AG20443 (cell line): ENCODE data around the gene MED13L.
"Not testable (repeated sequence)": the region's sequence is repeated elsewhere in the genome, so short reads cannot be mapped to it uniquely, and the experiment has no call there.

Source experiments
- DNase-seq: peaks from one replicate; pipeline ENCODE4 v3.0.0; 2012; ENCODE audit warnings: low spot score, mixed read lengths

MED13L gene

DNA sequence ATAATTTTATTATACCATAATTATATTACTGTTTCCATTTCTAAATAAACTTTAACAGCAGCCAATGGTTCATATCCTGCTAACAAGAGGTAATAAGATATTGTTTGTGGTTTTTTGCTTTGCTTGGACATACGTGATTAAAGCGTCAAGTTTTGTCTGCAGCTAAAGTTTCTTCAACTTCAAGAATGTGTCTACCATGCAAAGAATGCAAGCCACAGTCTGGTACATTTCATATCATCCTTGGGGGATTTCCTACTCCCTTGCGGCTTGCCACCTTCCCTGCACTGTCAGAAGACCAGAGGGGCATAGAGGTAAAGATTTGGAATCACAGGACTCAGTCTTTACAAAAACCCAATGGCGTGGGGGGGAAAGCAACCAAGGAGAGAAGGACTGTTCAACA lies 125.2 kb downstream of the MED13L start:
- no peak for DNase-seq

DNA sequence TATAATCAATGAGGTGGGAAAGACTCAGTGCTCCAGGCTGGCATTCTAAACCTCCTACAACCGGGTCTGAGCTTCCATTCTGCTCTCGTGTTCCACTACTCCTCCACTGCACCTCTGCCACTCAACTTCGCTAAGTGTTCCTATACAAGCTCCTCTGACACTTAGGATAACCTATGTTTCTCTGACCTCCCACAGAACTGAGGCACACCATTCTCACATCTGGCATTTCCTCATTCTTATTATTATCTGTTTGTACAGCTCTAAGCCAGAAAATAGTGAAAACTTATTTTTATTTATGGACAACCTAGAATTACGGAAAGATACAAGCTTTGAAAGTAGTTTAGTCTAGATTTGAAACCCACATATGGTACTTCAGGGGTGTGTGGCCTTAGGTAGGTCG lies 127.0 kb downstream of the MED13L start:
- no peak for DNase-seq

GRCh38 chr12:116150001-116150400 lies 127.5 kb downstream of the MED13L start:
- DNase-seq = no peak

DNA sequence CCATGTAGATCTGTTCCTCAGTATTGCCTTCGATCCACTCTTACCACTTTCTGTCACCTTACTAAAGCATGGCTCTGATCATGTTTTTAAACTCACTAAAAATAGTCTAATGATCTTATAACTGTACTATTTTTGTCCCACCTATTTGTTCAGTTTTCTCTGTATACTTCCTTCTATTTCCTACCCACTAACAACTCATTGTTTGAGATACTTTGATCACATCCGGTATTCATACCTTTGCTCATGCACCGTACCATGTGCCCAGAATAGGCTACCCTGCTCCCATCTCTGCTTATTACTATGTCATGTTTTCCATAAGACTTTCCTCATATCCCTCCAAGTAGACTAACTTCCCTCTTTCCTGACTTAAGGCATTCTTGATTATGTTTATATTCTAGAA lies 128.6 kb downstream of the MED13L start:
- no peak for DNase-seq

GRCh38 chr12:116146386-116146785 lies 131.1 kb downstream of the MED13L start:
- no peak for DNase-seq

GRCh38 chr12:116145451-116145850 lies 132.0 kb downstream of the MED13L start:
- no peak for DNase-seq

DNA sequence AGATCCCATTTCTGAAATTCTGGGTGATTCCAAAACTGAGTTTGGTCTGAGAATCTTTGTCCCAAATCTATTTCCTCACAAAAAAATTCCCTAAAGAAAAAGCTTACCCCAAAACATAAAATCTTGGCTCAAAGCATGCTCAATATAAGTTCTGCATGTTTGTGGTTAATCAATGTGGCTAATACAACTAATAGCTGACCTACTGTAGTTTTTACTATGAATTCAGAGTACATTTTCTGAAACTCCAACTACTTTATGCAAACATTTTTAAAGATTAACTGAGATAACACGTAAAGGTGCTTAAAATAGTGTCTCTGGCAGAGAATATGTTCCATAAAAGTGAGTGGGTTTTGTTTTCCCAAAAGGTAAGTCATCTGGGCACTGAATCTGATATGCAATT lies 133.1 kb downstream of the MED13L start:
- no peak for DNase-seq

DNA sequence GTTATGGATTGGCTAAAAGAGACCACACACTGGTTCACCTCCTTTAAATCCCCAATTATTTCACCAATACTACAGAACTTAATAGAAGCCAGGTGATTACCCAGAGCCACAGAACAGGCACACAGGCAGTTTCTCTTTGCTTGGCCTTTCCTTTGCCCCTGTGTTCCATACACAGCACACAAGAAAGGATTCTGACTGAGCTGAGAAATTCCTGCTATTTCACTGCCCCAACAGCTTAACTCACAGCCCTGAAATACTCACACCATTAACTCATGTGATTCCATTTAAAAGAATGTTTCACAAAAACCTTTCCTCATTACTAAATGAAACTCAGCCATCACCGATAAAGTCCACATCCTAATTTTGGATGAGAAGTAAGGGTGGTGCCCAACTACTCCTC lies 133.6 kb downstream of the MED13L start:
- DNase-seq = peak; percentile 64

- DNase-seq = no peak
Observed at GRCh38 chr12:116142936-116143898, 134.3 kb downstream of the MED13L start.

DNA sequence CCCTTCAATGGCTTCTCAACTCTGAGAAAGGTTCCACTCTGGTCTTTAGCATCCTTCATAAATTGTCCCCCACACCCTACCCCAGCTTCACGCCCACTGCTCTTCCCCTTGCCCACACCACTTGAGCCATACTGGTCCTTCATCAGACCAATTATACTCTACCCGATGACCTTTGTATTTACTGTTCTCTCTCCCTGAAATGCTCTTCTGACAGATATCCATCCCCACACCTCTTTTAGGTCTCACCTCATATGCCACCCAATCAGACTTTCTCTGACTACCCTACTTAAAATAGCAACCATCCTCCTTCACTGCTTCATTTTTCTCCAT lies 135.7 kb downstream of the MED13L start:
- DNase-seq = no peak

DNA sequence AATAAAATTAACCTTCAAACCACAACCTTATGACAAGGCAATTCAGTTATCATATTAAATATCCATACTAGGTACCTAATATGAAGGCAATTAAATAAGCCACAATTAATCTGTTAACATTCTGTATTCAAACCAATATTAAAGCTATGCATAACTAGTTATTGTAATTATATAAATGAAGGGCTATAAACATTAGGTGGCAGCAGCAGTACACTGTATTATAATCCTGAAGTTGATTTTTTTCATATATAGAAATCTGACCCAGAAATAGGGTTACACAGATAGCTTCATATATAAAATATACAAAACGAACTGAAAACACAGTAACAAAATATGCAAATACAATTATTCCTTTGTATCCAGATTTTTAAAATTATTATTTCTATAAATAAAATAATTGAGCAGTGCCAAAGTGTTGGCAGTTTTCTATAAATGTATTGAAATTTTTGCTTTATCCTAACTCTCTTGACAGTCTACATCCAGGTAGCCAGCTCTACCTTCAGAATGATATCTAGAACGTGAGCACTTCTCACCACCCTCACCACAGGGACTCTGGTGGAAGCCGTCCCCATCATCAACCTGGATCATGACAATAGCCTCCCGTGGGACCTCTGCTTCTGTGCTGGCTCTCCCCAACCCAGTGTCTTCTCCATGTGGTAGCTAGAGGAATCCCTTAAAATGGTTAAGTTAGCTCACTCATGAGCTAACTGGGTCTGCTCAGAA lies 136.2 kb downstream of the MED13L start:
- no peak for DNase-seq

DNA sequence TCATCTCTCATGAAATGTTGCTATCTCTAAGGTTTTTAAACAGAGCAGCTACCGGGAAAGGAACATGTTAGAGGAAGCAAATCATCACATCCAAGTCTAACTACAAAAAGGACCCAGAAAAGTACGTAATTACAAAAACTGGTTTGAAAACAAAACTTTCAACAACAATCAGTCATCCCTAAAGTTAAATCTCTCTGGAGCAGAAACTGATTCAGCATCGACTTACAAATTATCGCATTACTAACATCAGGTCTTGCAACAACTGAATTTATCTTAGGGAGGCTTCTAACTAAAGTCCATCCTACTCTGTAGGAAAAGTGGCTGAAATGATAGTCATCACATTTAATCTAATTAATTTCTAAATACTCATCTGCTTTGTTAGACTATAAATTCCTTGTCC lies 137.0 kb downstream of the MED13L start:
- DNase-seq = no peak

GRCh38 chr12:116138781-116139180 lies 138.7 kb downstream of the MED13L start:
- no peak for DNase-seq

DNA sequence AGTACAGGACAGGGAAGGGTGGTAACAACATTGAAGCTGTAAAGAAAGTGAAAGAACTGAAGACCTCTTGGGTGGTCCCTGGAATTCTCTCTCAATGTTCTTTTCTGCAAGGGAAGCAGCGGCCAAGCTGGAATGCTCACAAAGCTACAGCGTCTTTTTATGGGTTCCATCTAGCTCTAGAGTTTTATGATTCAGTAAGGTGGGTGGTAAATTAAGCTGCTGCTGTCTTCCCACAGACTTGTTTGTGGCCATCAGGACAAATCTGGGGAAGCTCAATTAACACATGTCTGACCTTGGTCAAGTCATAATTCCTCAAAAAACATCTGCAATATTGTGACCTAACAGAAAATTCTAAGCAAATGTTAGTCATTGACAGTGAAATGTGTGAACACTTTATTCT lies 139.1 kb downstream of the MED13L start:
- no peak for DNase-seq

GRCh38 chr12:116137318-116137717 lies 140.2 kb downstream of the MED13L start:
- no peak for DNase-seq

- no peak for DNase-seq
Observed at GRCh38 chr12:116136340-116136739, 141.2 kb downstream of the MED13L start.

- DNase-seq = no peak
Observed at GRCh38 chr12:116135209-116135930, 142.1 kb downstream of the MED13L start.

DNA sequence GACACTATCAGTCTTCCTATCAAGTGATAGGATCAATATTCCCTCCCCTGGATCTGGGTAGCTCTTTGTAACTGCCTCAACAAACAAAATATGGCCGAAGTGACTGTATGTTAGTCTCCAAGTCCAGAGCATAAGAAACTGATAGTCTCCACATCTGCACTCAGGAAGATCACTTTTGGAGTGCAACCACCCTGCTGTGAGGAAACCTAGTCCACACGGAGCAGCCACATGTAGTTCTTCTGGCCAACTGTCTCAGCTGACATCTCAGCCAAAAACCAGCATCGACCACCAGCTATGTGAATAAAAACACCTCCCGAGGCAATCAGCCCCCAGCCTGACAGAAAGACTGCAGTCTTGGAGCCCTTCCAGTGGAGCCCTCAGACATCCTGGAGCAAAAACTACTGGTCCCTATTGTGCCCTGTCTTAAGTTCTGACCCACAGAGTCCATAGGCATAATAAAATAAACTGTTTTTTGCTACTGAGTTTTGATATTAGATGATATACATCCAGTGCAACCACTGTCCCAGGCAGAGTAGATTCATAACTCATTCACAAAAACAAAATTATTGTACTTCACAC lies 143.8 kb downstream of the MED13L start:
- DNase-seq = no peak

GRCh38 chr12:116133149-116133548 lies 144.3 kb downstream of the MED13L start:
- DNase-seq = no peak

DNA sequence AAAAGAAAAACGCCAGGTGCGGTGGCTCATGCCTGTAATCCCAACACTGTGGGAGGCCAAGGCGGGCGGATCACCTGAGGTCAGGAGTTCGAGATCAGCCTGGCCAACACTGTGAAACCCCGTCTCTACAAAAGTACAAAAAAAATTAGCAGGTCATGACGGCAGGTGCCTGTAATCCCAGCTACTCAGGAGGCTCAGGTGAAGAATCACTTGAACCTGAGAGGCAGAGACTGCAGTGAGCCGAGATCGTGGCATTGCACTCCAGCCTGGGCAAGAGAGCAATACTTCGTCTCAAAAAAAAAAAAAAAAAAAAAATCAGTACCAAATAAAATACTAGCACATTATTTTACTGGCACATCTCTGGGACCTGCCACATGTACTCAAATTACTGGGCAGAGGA lies 145.5 kb downstream of the MED13L start:
- DNase-seq = not testable (repeated sequence)

DNA sequence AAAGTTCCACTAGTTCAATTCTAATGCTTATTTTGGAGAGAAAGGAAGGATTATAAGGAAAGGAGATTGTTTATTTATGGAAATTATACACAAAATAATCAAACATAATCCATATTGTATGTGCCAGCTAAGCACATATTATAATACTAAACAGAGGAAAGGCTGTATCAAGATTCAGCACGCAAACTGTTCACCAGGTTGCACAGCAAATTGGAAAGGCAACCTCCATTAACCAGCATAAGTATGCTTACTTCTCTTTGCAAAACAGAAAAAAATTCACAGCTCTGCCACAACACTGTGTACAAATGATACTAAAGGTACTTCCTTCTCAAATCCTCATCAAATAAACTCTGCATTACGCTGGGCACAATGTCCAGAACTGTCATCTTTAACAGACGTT lies 146.3 kb downstream of the MED13L start:
- DNase-seq = no peak

GRCh38 chr12:116130431-116130830 lies 147.1 kb downstream of the MED13L start:
- DNase-seq = peak; percentile 29
